ENCODE results near the gene MAN2A2.

Gene MAN2A2

GRCh38 chr15:90936823-90937222 is 33.7 kb downstream of the MAN2A2 start:
- in situ Hi-C loops (cut with HindIII; ENCODE audit: low sequenced_read_pairs): loop anchor here (25.0 kb wide), 1 partner anchor 450 kb away; no protein-coding TSS in a partner anchor

- in situ Hi-C loops (cut with HindIII; ENCODE audit: low sequenced_read_pairs): loop anchor here (25.0 kb wide), 1 partner anchor 451 kb away; no protein-coding TSS in a partner anchor
Measured at GRCh38 chr15:90938261-90938660, 35.2 kb downstream of the MAN2A2 start.

DNA sequence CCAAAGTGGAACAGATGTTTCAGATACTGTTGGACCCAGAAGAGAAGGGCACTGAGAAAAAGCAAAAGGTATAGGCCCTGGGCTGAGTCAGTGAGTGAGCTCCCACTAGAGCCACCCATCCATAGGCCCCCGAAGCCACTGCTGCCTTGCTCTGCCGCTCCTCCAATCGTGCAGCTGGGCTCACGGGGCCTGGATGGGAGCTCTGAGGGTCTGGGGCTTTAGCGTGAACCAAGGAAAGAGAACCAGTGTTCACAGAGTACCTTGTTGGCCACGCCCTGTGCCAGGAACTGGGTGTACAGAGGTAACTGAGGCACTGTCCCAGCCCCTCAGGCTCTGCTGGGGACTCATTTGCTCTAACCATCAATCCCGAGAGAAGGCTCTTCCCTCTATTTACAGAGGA is 36.7 kb downstream of the MAN2A2 start:
- in situ Hi-C loops (cut with HindIII; ENCODE audit: low sequenced_read_pairs): loop anchor here (25.0 kb wide), 1 partner anchor 452 kb away; no protein-coding TSS in a partner anchor

GRCh38 chr15:90941038-90941437 is 37.9 kb downstream of the MAN2A2 start:
- in situ Hi-C loops (cut with HindIII; ENCODE audit: low sequenced_read_pairs): loop anchor here (25.0 kb wide), 1 partner anchor 454 kb away; no protein-coding TSS in a partner anchor

DNA sequence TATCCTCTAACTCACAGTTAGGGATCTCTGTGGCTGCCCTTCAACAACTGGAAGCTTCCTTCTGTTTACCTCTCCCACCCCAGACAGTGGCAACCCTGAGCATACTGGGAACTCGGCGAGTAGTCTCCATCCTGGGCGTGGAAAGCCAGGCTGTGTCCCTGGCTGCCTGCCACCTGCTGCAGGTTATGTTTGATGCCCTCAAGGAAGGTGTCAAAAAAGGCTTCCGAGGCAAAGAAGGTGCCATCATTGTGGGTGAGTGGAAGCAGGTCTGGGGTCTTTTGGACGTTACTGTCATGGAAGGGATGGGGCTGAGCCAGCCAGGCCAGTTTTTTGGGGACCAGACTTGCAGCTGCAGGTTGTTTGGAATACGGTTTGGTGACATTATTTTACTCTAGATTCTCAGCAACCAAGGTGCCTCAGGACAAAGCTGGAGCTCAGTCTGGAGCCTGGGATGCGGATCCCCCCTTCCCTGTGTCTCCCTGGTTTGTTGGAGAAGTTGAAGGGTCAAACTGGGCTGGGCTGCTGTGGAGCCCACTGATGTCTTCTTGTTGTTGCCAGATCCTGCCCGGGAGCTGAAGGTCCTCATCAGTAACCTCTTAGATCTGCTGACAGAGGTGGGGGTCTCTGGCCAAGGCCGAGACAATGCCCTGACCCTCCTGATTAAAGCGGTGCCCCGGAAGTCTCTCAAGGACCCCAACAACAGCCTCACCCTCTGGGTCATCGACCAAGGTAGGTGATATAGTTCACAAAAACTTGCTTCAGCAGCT is 39.4 kb downstream of the MAN2A2 start:
- in situ Hi-C loops (cut with HindIII; ENCODE audit: low sequenced_read_pairs): loop anchor here (25.0 kb wide), 1 partner anchor 455 kb away; no protein-coding TSS in a partner anchor

DNA sequence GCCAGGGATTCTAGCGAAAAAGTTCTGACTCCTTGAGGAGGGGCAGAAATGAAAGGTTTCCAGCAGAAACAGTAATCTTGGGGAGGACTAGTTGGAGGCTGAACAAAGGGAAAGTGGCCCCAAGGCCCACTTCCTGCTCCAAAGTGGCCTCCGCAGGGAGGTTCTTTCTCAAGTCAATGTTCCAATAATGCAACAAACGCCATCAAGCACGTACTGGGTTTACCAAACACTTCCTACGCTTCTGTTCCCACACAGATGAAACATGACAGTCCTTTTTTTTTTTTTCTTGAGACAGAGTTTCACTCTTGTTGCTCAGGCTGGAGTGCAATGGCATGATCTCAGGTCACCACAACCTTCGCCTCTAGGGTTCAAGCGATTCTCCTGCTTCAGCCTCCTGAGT is 42.0 kb downstream of the MAN2A2 start:
- in situ Hi-C loops (cut with HindIII; ENCODE audit: low sequenced_read_pairs): loop anchor here (25.0 kb wide), 1 partner anchor 458 kb away; no protein-coding TSS in a partner anchor

DNA sequence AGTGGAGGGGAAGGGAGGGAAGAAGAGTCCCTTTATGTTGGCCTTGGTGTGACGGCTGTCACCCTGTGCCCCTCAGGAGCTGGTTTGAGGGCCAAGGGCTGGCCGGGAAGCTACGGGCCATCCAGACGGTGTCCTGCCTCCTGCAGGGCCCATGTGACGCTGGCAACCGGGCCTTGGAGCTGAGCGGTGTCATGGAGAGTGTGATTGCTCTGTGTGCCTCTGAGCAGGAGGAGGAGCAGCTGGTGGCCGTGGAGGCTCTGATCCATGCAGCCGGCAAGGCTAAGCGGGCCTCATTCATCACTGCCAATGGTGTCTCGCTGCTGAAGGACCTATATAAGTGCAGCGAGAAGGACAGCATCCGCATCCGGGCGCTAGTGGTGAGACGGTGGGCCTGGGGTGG is 43.4 kb downstream of the MAN2A2 start:
- in situ Hi-C loops (cut with HindIII; ENCODE audit: low sequenced_read_pairs): loop anchor here (25.0 kb wide), 1 partner anchor 459 kb away; no protein-coding TSS in a partner anchor

GRCh38 chr15:90946941-90947576 is 44.0 kb downstream of the MAN2A2 start:
- in situ Hi-C loops (cut with HindIII; ENCODE audit: low sequenced_read_pairs): loop anchor here (25.0 kb wide), 1 partner anchor 460 kb away; no protein-coding TSS in a partner anchor

DNA sequence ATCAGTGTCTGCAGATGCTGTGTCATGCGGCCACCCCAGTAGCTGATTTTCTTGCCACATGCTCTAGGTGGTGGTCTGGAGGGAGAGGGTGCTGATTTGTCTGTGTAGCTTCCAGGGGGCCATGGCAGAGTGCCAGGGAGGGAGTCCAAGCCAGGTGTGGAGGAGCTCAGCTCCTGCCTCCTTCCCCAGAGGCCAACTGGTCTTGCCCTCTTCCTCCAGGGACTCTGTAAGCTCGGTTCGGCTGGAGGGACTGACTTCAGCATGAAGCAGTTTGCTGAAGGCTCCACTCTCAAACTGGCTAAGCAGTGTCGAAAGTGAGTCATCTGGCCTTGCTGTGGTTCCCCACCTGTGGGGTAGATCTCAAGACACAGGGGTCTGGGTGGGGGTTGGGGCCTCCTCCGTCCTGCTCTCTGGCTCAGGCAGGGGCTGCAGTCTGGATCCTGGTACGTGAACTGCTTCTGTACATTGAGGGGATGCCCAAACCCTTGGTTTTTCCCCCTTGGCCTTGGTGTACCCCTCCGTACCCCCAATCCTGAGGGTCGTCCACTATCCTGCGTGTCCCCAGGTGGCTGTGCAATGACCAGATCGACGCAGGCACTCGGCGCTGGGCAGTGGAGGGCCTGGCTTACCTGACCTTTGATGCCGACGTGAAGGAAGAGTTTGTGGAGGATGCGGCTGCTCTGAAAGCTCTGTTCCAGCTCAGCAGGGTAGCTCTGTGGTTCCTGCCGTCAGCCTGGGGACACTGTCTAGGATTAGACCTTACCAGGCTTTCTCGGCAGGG is 44.7 kb downstream of the MAN2A2 start:
- in situ Hi-C loops (cut with HindIII; ENCODE audit: low sequenced_read_pairs): loop anchor here (25.0 kb wide), 1 partner anchor 460 kb away; no protein-coding TSS in a partner anchor

DNA sequence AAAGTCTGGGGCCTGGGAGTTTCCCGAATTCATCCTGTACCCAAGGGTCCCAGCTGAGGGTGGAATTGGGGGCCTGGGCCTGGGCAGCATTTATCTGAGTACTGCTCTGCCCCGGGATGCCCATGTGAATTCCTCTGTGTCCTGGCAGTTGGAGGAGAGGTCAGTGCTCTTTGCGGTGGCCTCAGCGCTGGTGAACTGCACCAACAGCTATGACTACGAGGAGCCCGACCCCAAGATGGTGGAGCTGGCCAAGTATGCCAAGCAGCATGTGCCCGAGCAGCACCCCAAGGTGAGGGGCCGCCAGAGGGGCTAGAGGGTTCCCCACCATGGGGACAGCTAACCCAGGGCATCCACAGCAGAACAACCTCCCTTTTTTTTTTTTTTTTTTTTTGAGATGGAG is 45.4 kb downstream of the MAN2A2 start:
- in situ Hi-C loops (cut with HindIII; ENCODE audit: low sequenced_read_pairs): loop anchor here (25.0 kb wide), 1 partner anchor 461 kb away; no protein-coding TSS in a partner anchor

DNA sequence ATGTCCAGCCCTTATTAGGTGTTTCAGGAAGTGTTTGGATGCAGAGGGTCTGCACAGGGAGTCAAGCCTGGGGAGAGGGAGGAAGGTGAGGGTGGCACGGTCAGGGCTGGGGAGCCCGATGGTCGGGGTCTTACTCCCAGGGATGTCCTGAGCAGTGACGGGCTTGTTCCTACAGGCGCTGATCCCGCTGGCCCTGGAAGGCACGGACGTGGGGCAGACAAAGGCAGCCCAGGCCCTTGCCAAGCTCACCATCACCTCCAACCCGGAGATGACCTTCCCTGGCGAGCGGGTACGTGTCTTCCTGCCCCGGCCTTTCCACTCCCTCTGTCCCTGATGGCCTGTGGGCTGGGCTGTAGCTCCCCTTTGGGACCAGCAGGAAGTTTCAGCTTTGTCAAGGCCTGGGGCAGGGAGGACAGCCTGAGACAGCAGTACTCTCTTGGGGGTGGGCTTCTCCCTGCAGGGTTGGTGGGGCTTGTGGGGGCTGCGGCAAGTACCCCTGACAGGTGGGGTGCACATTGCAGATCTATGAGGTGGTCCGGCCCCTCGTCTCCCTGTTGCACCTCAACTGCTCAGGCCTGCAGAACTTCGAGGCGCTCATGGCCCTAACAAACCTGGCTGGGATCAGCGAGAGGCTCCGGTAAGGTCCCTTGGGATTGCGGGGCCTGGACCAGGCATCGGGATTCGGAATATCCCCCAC is 47.0 kb downstream of the MAN2A2 start:
- in situ Hi-C loops (cut with HindIII; ENCODE audit: low sequenced_read_pairs): loop anchor here (25.0 kb wide), 1 partner anchor 463 kb away; no protein-coding TSS in a partner anchor

DNA sequence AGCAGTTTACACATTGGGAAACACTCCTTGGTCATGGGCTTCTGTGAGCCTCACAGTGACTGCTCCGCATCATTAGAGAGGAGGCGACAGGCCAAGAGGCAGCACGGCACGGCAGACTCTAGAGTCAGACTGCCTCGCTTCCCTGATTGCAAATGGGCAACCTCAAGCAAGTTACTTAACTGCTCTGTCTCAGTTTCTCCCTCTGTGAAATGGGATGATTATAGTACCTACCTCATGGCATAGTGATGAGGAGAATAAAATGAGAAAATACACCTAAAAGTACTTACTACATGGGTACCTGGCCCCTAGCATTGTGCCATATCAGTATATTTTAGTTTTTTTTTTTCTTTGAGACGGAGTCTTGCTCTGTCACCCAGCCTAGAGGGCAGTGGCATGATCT is 47.6 kb downstream of the MAN2A2 start:
- in situ Hi-C loops (cut with HindIII; ENCODE audit: low sequenced_read_pairs): no loop called here

GRCh38 chr15:90952901-90953677 is 50.0 kb downstream of the MAN2A2 start:
- in situ Hi-C loops (cut with HindIII; ENCODE audit: low sequenced_read_pairs): no loop called here

DNA sequence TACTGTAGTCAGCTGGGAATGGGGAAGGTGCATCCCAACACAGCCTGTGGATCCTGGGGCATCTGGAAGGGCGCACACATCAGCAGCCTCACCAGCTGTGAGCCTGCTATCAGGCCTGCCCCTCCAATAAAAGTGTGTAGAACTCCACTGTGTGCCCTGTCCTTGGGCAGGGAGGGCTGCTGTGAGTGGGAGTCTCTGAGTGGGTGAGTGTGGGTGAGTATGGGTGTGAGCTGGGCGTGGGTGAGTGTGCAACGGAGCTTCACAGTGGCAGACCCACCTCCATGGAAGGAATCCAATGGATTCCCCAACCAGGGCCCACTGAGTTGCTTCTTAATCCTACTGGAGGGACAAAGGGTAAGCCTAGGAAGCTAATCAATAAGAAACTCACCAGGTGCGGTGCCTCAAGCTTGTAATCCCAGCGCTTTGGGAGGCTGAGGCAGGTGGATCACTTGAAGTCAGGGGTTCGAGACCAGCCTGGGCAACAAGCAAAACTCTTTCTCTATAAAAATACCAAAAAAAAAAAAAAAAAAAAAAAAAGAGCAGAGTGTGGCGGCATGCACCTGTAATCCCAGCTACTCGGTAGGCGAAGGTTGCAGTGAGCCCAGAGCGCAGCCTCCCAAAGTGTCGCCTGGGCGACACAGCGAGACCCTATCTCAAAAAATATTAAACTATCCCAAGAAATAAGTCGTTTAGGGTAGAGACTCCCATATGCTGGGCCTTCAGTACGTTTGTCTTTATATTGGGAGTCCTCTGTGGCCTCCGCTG is 51.0 kb downstream of the MAN2A2 start:
- in situ Hi-C loops (cut with HindIII; ENCODE audit: low sequenced_read_pairs): no loop called here

- in situ Hi-C loops (cut with HindIII; ENCODE audit: low sequenced_read_pairs): no loop called here
Measured at GRCh38 chr15:90954712-90955623, 51.9 kb downstream of the MAN2A2 start, which contains the start of gene RCCD1. Gene RCCD1, plus strand, starts transcription at chr15:90954884. Its CDS starts 1,851 bp downstream, at chr15:90956735.

DNA sequence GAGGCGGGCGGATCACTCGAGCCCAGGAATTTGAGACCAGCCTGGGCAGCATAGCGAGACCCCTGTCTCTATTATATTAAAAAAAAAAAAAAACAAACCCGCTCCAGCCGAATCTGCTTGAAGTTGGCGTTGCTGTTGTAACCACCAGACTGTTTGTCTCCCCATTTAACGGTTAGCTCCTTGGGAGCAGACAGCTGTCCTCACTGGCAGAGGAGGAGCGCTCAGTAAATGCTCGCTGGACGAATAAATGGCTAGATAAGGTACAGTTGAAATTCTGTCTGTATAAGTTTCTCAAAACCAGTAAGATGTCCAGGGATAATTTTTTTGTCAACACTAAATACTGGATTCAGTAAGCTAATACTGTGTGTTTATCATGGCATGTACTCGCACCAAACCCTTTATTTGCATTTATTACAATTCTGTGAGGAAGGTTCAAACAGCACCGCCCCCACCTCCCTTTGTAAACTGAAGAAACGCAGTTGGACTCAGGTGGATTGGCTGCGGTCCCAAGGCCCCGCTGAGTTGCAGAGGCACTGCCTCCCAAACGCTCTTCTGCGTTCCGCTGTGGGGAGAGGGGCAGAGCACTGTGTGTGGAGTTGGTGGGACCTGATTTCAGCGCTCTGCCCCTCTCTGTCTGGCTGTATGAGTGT is 52.6 kb downstream of the MAN2A2 start:
- in situ Hi-C loops (cut with HindIII; ENCODE audit: low sequenced_read_pairs): no loop called here
